ENCODE measurements around the gene CD300H. TPM values are rescaled to one million over a fixed set of nuclear protein-coding genes. Genes with fewer than 3 reads are reported as not detected.
"Not testable (repeated sequence)": the region's sequence is repeated elsewhere in the genome, so short reads cannot be mapped to it uniquely, and the experiment has no call there.

Gene CD300H
- total and polyA plus RNA-seq, 11 donors, result 0.30 to 1.5 (median 0.69) TPM; not detected in 7

DNA sequence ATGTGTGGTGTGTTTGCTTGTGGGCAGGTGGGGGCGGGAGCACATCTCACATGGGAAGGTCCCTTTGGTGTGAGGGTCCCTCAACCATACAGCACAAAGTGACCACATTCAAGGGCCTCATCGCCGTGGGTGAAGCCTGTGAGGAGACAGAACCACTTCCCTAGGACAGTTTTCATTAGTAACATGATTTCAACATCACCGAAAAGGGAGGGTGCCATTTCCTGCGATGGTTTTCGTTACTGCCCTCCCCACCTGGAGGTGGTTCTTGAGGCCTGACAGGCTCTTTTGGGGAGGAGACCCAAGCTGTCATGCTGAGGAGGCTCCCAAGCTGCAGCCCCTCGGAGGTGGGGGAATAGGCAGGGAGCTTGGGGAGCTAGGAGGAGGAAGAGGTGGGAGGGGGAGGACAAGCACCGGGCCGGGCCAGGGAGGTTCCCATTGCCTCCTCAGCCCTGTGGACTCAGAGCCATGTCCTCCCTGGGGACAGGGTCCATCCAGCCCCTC is 45.6 kb downstream of the CD300H start:
- intact Hi-C loops (cut with DNase I), result no loop called here
- Histone ChIP-seq H3K4me3 (peak overlapping the region in 2 of 12 donors; percentile 18 to 19), H3K36me3 (no peaks in the 10 kb centered on the region), H3K4me1 (peaks cover 0 to 47% (median 0%) of the 10 kb centered on the region in 12 donors), H3K27me3 (no peaks in the 10 kb centered on the region), H3K27ac (peak overlapping the region in 7 of 12 donors; percentile 31 to 94 (median 64)), H3K9me3 (peaks cover 0 to 8% (median 0%) of the 10 kb centered on the region in 12 donors)
- ATAC-seq (peak in 3 of 4 donors; percentile 41 to 63 (median 48)), DNase-seq (peak in 3 of 5 donors; percentile 27 to 44 (median 30))
- TF ChIP-seq, protein P1, sequence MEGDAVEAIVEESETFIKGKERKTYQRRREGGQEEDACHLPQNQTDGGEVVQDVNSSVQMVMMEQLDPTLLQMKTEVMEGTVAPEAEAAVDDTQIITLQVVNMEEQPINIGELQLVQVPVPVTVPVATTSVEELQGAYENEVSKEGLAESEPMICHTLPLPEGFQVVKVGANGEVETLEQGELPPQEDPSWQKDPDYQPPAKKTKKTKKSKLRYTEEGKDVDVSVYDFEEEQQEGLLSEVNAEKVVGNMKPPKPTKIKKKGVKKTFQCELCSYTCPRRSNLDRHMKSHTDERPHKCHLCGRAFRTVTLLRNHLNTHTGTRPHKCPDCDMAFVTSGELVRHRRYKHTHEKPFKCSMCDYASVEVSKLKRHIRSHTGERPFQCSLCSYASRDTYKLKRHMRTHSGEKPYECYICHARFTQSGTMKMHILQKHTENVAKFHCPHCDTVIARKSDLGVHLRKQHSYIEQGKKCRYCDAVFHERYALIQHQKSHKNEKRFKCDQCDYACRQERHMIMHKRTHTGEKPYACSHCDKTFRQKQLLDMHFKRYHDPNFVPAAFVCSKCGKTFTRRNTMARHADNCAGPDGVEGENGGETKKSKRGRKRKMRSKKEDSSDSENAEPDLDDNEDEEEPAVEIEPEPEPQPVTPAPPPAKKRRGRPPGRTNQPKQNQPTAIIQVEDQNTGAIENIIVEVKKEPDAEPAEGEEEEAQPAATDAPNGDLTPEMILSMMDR (IDR thresholded peaks at IDR 0.05), result no peak
- TF ChIP-seq POLR2A (IDR thresholded peaks at IDR 0.05), result no peak
- WGBS, 4 donors, result 78 to 89% (median 79%) methylated on average over 8 to 9 of the region's 9 CpGs

DNA sequence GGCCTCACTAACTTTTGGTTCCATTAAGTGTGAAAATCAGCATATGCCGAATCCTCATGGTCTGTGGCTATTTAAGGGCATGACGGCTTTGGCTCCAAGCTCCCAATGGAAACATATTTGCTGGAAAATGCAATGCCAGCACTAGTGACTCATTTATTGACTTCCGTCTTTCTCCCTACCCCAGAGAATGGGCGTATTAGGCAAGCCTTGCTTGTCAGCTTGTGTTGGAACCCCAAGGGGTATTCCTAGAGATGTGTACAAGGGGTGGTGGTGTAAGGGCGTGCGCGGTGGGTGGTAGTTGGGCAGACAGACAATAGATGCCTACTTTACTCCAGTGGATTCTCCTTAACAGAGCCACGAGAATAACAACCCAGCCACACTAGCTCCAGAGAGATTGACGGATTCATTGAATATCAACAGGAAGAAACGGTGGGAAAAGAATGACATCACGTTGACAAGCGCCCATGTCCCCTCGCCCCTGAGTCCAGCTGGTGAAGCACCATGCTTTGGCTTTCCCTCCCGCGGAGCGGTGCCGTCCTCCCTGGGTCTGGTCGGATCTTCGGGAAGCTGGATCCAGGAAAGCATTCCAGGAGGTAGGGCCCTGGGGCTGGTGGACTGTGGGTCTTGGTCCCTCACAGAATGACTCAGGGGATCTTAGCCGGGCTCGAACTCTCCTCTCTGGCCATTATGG is 46.4 kb downstream of the CD300H start:
- DNase-seq, result peak in 1 of 5 donors; percentile 30

DNA sequence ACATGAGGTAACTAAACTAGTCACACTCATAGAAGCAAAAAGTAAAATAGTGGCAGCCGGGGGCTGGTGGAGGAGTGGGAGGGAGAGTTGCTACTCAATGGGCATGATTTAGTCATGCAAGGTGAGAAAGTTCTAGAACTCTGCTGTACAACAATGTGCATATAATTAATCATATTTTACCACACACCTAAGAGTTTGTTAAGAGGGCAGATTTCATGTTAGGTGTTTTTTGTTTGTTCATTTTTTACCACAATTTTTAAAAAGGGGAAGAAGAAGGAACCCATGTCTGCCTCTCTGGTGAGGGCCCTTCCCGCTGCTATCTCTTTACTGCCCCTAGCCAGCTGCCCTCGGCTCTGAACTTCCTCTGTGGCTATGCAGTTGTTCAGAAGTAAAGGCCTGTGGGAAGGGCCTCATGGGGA is 47.3 kb downstream of the CD300H start:
- peak in 3 of 5 donors; percentile 36 to 63 (median 50) for DNase-seq
- no peak overlapping the region for H3K4me3 ChIP-seq
- 57 to 70% (median 65%) methylated on average over 3 of the region's 3 CpGs for WGBS, 4 donors
- peaks cover 0 to 8% (median 0%) of the 10 kb centered on the region in 12 donors for H3K9me3 ChIP-seq
- intact Hi-C loops (cut with DNase I), result no loop called here
- peak; percentile 49 to 80 (median 75) for ATAC-seq
- H3K27ac ChIP-seq, result peak overlapping the region in 4 of 12 donors; percentile 49 to 94 (median 68)
- H3K36me3 ChIP-seq, result no peaks in the 10 kb centered on the region
- TF ChIP-seq, protein P1 (IDR thresholded peaks at IDR 0.05), result no peak
- TF ChIP-seq POLR2A (IDR thresholded peaks at IDR 0.05), result no peak
- no peaks in the 10 kb centered on the region for H3K27me3 ChIP-seq
- H3K4me1 ChIP-seq, result peaks cover 0 to 48% (median 0%) of the 10 kb centered on the region in 12 donors

More for the DNA sequence above, 46.4 kb downstream of the CD300H start:
- no peaks in the 10 kb centered on the region for H3K36me3 ChIP-seq
- H3K27ac ChIP-seq, result peak overlapping the region in 8 of 12 donors; percentile 31 to 94 (median 60)
- peaks cover 0 to 48% (median 0%) of the 10 kb centered on the region in 12 donors for H3K4me1 ChIP-seq
- intact Hi-C loops (cut with DNase I), result no loop called here
- H3K27me3 ChIP-seq, result no peaks in the 10 kb centered on the region
- H3K9me3 ChIP-seq, result peaks cover 0 to 8% (median 0%) of the 10 kb centered on the region in 12 donors
- peak overlapping the region in 2 of 12 donors; percentile 18 to 19 for H3K4me3 ChIP-seq
- 81 to 89% (median 82%) methylated on average over 21 of the region's 21 CpGs for WGBS, 4 donors
- ATAC-seq, result peak; percentile 34 to 78 (median 64)
- TF ChIP-seq POLR2A (IDR thresholded peaks at IDR 0.05), result no peak
- TF ChIP-seq, protein P1 (IDR thresholded peaks at IDR 0.05), result no peak

DNA sequence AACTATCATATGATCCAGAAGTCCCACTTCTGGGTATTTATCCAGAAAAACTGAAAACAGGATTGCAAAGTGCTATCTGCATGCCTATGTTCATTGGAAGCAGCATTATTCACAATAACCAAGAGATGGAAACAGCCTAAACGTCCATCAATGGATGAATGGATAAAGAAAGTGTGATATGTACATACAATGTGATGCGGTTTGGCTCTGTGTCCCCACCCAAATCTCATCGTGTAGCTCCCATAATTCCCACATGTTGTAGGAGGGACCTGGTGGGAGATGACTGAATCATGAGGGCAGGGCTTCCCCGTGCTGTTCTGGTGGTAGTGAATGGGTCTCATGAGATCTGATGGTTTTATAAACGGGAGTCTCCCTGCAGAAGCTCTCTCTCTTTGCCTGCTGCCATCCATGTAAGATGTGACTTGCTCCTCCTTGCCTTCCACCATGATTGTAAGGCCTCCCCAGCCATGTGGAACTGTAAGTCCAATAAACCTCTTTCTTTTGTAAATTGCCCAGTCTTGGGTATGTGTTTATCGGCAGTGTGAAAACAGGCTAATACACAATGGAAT is 48.8 kb downstream of the CD300H start:
- H3K9me3 ChIP-seq; H3K4me3 ChIP-seq; H3K36me3 ChIP-seq; H3K27me3 ChIP-seq; ATAC-seq; DNase-seq; intact Hi-C loops (cut with DNase I); H3K27ac ChIP-seq: not testable (repeated sequence)
- peaks cover 0 to 48% (median 0%) of the 10 kb centered on the region in 12 donors for H3K4me1 ChIP-seq
- WGBS, 4 donors, result 72 to 78% (median 75%) methylated on average over 6 of the region's 6 CpGs
